ENCODE results near the gene SEMA5A.

Gene SEMA5A

DNA sequence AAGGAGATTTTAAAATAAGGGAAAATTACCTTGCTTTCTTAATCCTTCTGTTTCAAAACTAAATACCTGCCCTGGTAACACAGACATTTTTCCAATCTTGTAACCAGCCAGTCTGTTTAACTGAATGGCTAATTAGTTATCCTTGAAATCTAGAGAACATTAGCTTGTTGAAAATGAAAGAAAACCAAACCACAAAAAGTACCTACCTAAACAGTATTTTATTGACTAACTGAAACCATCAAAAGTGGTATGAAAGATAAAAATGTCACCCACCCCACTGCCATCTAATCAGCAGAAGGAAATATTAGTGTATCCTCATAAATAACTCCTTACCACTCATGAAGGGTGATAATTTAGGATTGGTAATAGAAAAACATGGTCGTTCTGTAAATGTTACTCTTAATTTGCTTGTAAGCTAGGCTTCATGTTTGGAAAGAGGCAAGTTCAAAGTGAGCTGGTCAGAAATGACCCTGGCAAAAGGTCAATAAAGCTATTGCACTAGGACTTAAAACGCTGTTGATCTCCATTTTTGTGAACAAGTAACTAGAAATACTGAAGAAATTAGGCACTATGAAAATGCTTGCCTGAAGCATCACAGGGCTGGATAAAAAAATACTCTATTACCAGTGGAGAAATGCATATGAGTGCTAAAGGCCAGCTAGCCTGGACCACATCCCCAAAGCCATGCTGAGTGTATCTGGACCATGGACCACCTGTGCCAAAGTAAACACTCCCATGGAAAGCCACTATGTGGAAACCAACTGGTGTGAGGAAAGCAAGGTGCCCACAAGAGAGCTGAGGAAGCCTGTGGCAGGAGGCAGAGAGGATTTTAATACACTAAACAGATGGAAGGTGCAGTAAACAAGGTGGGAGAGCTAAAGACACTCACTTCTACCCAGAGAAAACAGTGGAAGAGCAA, 8.4 kb downstream of the SEMA5A start:
- Histone ChIP-seq H3K4me3 (replicated peaks; ENCODE audit: insufficient read depth, low read length) (no peak overlapping the region), H3K27me3 (ENCODE audit: insufficient read depth, poor library complexity, severe bottlenecking) (no peaks in the 10 kb centered on the region), H3K27ac (replicated peaks) (no peak overlapping the region)
- no peak for DNase-seq (ENCODE audit: low read depth in 1 of 2, low spot score in 1 of 2)
- TF ChIP-seq, protein P1, sequence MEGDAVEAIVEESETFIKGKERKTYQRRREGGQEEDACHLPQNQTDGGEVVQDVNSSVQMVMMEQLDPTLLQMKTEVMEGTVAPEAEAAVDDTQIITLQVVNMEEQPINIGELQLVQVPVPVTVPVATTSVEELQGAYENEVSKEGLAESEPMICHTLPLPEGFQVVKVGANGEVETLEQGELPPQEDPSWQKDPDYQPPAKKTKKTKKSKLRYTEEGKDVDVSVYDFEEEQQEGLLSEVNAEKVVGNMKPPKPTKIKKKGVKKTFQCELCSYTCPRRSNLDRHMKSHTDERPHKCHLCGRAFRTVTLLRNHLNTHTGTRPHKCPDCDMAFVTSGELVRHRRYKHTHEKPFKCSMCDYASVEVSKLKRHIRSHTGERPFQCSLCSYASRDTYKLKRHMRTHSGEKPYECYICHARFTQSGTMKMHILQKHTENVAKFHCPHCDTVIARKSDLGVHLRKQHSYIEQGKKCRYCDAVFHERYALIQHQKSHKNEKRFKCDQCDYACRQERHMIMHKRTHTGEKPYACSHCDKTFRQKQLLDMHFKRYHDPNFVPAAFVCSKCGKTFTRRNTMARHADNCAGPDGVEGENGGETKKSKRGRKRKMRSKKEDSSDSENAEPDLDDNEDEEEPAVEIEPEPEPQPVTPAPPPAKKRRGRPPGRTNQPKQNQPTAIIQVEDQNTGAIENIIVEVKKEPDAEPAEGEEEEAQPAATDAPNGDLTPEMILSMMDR (IDR thresholded peaks at IDR 0.05; ENCODE audit: insufficient read depth, low read length): no peak
- TF ChIP-seq SPI1 (IDR thresholded peaks at IDR 0.05; ENCODE audit: borderline replicate concordance, low read depth) (no peak), GABPA (IDR thresholded peaks at IDR 0.05; ENCODE audit: low read depth) (no peak), POLR2AphosphoS5 (IDR thresholded peaks at IDR 0.05; ENCODE audit: low read depth) (no peak)
- TF ChIP-seq, protein P2, sequence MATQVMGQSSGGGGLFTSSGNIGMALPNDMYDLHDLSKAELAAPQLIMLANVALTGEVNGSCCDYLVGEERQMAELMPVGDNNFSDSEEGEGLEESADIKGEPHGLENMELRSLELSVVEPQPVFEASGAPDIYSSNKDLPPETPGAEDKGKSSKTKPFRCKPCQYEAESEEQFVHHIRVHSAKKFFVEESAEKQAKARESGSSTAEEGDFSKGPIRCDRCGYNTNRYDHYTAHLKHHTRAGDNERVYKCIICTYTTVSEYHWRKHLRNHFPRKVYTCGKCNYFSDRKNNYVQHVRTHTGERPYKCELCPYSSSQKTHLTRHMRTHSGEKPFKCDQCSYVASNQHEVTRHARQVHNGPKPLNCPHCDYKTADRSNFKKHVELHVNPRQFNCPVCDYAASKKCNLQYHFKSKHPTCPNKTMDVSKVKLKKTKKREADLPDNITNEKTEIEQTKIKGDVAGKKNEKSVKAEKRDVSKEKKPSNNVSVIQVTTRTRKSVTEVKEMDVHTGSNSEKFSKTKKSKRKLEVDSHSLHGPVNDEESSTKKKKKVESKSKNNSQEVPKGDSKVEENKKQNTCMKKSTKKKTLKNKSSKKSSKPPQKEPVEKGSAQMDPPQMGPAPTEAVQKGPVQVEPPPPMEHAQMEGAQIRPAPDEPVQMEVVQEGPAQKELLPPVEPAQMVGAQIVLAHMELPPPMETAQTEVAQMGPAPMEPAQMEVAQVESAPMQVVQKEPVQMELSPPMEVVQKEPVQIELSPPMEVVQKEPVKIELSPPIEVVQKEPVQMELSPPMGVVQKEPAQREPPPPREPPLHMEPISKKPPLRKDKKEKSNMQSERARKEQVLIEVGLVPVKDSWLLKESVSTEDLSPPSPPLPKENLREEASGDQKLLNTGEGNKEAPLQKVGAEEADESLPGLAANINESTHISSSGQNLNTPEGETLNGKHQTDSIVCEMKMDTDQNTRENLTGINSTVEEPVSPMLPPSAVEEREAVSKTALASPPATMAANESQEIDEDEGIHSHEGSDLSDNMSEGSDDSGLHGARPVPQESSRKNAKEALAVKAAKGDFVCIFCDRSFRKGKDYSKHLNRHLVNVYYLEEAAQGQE (IDR thresholded peaks at IDR 0.05; ENCODE audit: insufficient replicate concordance, low read depth): no peak

- Histone ChIP-seq H3K27ac (replicated peaks) (no peak overlapping the region), H3K27me3 (ENCODE audit: insufficient read depth, poor library complexity, severe bottlenecking) (no peaks in the 10 kb centered on the region), H3K4me3 (replicated peaks; ENCODE audit: insufficient read depth, low read length) (no peak overlapping the region)
- DNase-seq (ENCODE audit: low read depth in 1 of 2, low spot score in 1 of 2): no peak
- TF ChIP-seq, protein P1 (IDR thresholded peaks at IDR 0.05; ENCODE audit: insufficient read depth, low read length): no peak
Measured at GRCh38 chr5:9536717-9537116, 9.2 kb downstream of the SEMA5A start.

DNA sequence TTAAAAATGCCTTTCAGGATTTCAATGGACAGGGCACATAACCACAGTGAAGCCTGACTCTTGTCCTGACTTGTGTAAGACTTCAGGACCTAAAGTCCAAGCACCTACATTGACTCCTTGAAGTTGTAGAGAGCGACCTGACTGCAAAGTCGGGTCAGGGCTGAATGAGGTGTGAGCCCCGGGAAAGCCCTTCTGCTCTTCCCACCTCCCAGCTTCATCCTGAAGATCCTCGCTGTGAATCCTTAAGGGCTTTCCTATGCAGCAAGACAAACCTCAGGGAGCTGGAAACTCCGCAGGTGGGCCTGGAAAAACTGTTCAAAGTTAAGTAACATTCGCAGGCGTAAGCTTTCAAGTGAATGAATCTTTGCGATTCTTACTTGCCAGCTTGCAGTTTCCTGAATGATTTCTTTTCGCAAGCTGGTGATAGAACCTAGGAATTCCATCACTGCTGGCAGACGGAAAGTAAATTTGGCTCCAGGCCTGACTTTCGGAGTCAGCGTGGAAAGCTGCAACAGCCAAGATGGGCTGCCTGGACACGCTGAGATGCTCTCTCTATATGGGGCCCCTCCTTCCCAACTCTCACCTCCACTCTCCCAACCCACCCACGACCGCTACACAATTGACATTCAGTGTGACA, 10.9 kb downstream of the SEMA5A start:
- no peaks in the 10 kb centered on the region for H3K27me3 ChIP-seq (ENCODE audit: insufficient read depth, poor library complexity, severe bottlenecking)
- H3K27ac ChIP-seq (replicated peaks): no peak overlapping the region
- TF ChIP-seq SPI1 (IDR thresholded peaks at IDR 0.05; ENCODE audit: borderline replicate concordance, low read depth) (no peak), GABPA (IDR thresholded peaks at IDR 0.05; ENCODE audit: low read depth) (no peak), POLR2AphosphoS5 (IDR thresholded peaks at IDR 0.05; ENCODE audit: low read depth) (no peak)
- TF ChIP-seq, protein P2 (IDR thresholded peaks at IDR 0.05; ENCODE audit: insufficient replicate concordance, low read depth): no peak
- TF ChIP-seq, protein P1 (IDR thresholded peaks at IDR 0.05; ENCODE audit: insufficient read depth, low read length): no peak
- H3K4me3 ChIP-seq (replicated peaks; ENCODE audit: insufficient read depth, low read length): no peak overlapping the region
- DNase-seq (ENCODE audit: low read depth in 1 of 2, low spot score in 1 of 2): no peak
